Panc1 (cell line): ENCODE results near the gene BMP3. TPM values are rescaled to one million over a fixed set of nuclear protein-coding genes. Genes with fewer than 3 reads are reported as not detected.

Experiments
- ATAC-seq: fragments of 200-7000 bp; cut with Tn5 transposase; 2 replicates; pipeline ENCODE4 v1.9.1; 2020; ENCODE audit warnings: mild to moderate bottlenecking, moderate library complexity
- BruUV-seq: library from RNA; stranded (reverse); fragments of 400-500 nt; replicated peaks from 2 replicates; lab custom pipeline; 2021; lab: Mats Ljungman, UMichigan
- CTCF ChIA-PET: fragments of 300-600 bp; sonication (Branson Sonifier 250); formaldehyde crosslinking; loops from one replicate; lab custom pipeline; 2022; ENCODE audit warnings: antibody characterized with exemption; lab: Charles Lee
- POLR2A ChIA-PET: fragments of 300-600 bp; sonication (Branson Sonifier 250); formaldehyde crosslinking; loops from one replicate; lab custom pipeline; 2022; ENCODE audit warnings: antibody characterized with exemption; lab: Charles Lee
- DNase-seq: peaks from one replicate; pipeline ENCODE4 v3.0.0-alpha.2; 2010; ENCODE audit warnings: low read depth, low spot score
- H3K27ac ChIP-seq: 2 replicates; pipeline ENCODE4 v1.5.1; 2011; ENCODE audit warnings: mild to moderate bottlenecking, low read length, inconsistent platforms
- H3K27me3 ChIP-seq: fragments of 200-500 bp; sonication (Bioruptor generic); 2 replicates; pipeline ENCODE4 v1.6.0; 2014; ENCODE audit warnings: low read length, inconsistent platforms; ENCODE audit not compliant: control insufficient read depth, insufficient read depth
- H3K36me3 ChIP-seq: fragments of 200-500 bp; sonication (Bioruptor generic); 2 replicates; pipeline ENCODE4 v1.5.1; 2014; ENCODE audit warnings: inconsistent platforms, mild to moderate bottlenecking, low read length, moderate library complexity; ENCODE audit not compliant: control insufficient read depth, insufficient read depth
- H3K4me1 ChIP-seq: 2 replicates; pipeline ENCODE4 v1.5.1; 2011; ENCODE audit warnings: inconsistent platforms, mild to moderate bottlenecking, low read length, moderate library complexity; ENCODE audit not compliant: control insufficient read depth, insufficient read depth
- H3K4me3 ChIP-seq, 2 experiments: 2 replicates each; pipeline ENCODE4 v1.5.1; 2011 to 2012; ENCODE audit warnings: low read depth in 2 of 2, low read length in 2 of 2, mild to moderate bottlenecking in 2 of 2, inconsistent platforms in 1 of 2, moderate library complexity in 1 of 2
- H3K9me3 ChIP-seq: fragments of 200-500 bp; sonication (Bioruptor generic); 2 replicates; pipeline ENCODE4 v1.5.1; 2014; ENCODE audit warnings: low read depth, mild to moderate bottlenecking, inconsistent platforms, low read length, moderate library complexity; ENCODE audit not compliant: control insufficient read depth, insufficient read depth
- POLR2AphosphoS5 ChIP-seq: IDR thresholded peaks from 2 replicates; pipeline ENCODE4 v1.6.1; 2012; ENCODE audit warnings: mild to moderate bottlenecking, low read depth, low read length, moderate library complexity
- SIN3A ChIP-seq: IDR thresholded peaks from 2 replicates; pipeline ENCODE4 v1.6.1; 2012; ENCODE audit warnings: low read depth, mild to moderate bottlenecking, low read length, moderate library complexity, borderline replicate concordance; ENCODE audit not compliant: insufficient read depth
- TCF7L2 ChIP-seq: IDR thresholded peaks from 2 replicates; pipeline ENCODE4 v1.6.1; 2011; ENCODE audit warnings: mild to moderate bottlenecking, low read depth, low read length, inconsistent platforms
- in situ Hi-C: cut with HindIII; loops from 2 replicates; pipeline ENCODE4 v1.10.0; 2016; ENCODE audit warnings: low sequenced_read_pairs, low pct_unique_long_range_greater_than_20kb
- intact Hi-C: fragments of 100-400 bp; cut with micrococcal nuclease; formaldehyde crosslinking; loops from one replicate; pipeline ENCODE4 v1.10.0; 2022; ENCODE audit not compliant: unreplicated experiment
- total RNA-seq: library from RNA; stranded (reverse); gene quantifications from one replicate; pipeline ENCODE4 v1.2.1, GENCODE V29; 2021; ENCODE audit not compliant: unreplicated experiment
- TF ChIP-seq, protein P1 (sequence below), 2 experiments: IDR thresholded peaks; 2 replicates each; pipeline ENCODE4 v1.6.1; 2011 to 2012; ENCODE audit warnings: low read depth in 2 of 2, control low read depth in 1 of 2, low read length in 1 of 2, mild to moderate bottlenecking in 1 of 2, moderate library complexity in 1 of 2; ENCODE audit not compliant: insufficient read depth in 1 of 2

BMP3 gene
- total RNA-seq, 1 experiment from 2014 or later = 0.08 TPM

GRCh38 chr4:81106150-81106549 is 75.6 kb downstream of the BMP3 start:
- H3K4me3 ChIP-seq = no peak overlapping the region
- DNase-seq (no peak), ATAC-seq (no peak)
- no peak for TF ChIP-seq TCF7L2
- no peak for TF ChIP-seq SIN3A
- TF ChIP-seq, protein P1, sequence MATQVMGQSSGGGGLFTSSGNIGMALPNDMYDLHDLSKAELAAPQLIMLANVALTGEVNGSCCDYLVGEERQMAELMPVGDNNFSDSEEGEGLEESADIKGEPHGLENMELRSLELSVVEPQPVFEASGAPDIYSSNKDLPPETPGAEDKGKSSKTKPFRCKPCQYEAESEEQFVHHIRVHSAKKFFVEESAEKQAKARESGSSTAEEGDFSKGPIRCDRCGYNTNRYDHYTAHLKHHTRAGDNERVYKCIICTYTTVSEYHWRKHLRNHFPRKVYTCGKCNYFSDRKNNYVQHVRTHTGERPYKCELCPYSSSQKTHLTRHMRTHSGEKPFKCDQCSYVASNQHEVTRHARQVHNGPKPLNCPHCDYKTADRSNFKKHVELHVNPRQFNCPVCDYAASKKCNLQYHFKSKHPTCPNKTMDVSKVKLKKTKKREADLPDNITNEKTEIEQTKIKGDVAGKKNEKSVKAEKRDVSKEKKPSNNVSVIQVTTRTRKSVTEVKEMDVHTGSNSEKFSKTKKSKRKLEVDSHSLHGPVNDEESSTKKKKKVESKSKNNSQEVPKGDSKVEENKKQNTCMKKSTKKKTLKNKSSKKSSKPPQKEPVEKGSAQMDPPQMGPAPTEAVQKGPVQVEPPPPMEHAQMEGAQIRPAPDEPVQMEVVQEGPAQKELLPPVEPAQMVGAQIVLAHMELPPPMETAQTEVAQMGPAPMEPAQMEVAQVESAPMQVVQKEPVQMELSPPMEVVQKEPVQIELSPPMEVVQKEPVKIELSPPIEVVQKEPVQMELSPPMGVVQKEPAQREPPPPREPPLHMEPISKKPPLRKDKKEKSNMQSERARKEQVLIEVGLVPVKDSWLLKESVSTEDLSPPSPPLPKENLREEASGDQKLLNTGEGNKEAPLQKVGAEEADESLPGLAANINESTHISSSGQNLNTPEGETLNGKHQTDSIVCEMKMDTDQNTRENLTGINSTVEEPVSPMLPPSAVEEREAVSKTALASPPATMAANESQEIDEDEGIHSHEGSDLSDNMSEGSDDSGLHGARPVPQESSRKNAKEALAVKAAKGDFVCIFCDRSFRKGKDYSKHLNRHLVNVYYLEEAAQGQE (IDR thresholded peaks at IDR 0.05; ENCODE audit: insufficient read depth in 1 of 2, low read depth in 2 of 2, low read length in 1 of 2) = no peak
- no peak for TF ChIP-seq POLR2AphosphoS5
- in situ Hi-C loops = no loop called here
- POLR2A ChIA-PET = no interaction called here
- H3K27ac ChIP-seq = no peak overlapping the region
- no peaks in the 10 kb centered on the region for H3K9me3 ChIP-seq
- no peaks in the 10 kb centered on the region for H3K27me3 ChIP-seq
- CTCF ChIA-PET = no interaction called here
- no peaks in the 10 kb centered on the region for H3K4me1 ChIP-seq
- no TSS peak for BruUV-seq
- no peaks in the 10 kb centered on the region for H3K36me3 ChIP-seq
- intact Hi-C loops = no loop called here

Other genes starting within 250 kb of the BMP3 start
- 0.59 TPM for gene PRKG2, start 184.5 kb downstream of the BMP3 start, total RNA-seq